Fibroblast of the conjunctiva (primary cell): ENCODE results near the gene ZNF534.
"Not testable (repeated sequence)": the region's sequence is repeated elsewhere in the genome, so short reads cannot be mapped to it uniquely, and the experiment has no call there.

Experiments used
- DNase-seq: peaks from one replicate; pipeline ENCODE4 v3.0.0-alpha.2; 2010; ENCODE audit warnings: low read depth

Gene ZNF534

DNA sequence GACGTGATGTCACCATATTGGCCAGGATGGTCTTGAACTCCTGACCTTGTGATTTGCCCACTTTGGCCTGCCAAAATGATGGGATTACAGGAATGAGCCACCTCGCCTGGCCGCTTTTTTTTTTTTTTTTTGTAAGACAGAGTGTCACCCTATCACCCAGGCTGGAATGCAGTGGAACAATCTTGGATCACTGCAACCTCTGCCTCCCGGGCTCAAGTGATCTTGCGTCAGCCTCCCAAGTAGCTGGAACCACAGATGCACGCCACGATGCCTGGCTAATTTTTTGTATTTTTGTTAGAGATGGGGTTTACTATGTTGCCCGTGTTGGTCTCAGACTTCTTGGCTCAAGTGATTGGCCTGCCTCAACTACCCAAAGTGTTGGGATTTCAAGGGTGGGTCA lies 69.6 kb downstream of the ZNF534 start:
- DNase-seq, result no peak

DNA sequence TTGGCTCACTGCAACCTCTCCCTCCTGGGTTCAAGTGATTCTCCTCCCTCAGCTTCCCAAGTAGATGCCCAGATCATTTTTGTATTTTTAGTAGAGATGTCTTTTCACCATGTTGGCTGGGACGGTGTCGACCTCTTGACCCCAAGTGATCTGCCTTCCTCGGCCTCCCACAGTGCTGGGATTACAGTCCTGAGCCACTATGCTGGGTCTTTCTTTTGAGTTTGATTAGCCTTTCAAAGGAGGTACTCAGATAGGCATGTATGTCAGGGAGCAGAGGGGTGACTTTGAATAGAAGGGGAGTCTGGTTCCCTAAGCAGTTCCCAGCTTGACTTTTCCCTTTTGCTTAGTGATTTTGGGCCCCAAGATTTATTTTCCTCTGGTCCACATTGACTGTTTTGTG lies 71.5 kb downstream of the ZNF534 start:
- DNase-seq, result not testable (repeated sequence)

DNA sequence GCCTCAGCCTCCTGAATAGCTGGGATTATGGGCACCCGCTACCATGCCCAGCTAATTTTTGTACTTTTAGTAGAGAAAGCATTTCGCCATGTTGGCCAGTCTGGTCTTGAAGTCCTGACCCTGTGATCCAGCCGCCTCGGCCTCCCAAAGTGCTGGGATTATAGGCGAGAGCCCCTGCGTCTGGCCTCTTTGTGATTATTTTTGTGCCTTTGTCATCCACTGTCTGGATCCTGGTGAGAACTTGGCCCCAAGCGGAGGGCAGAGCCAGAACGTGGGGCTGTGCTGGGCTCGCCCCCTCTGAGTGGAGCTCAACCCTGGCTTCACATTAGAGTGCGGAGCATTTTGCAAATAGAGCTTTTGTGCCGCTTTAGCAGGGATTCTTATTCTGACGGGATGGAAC lies 72.0 kb downstream of the ZNF534 start:
- DNase-seq, result not testable (repeated sequence)
